RWPE1 (cell line): ENCODE data around the gene OR2A2.
"Not testable (repeated sequence)": the region's sequence is repeated elsewhere in the genome, so short reads cannot be mapped to it uniquely, and the experiment has no call there.

Experiments used
- CTCF ChIA-PET: fragments of 350-600 bp; sonication (Branson Sonifier 250); formaldehyde crosslinking; extraction: SDS; loops from one replicate; lab custom pipeline; 2021; lab: Yijun Ruan, JAX
- POLR2A ChIA-PET: fragments of 400-600 bp; formaldehyde crosslinking; extraction: SDS; loops from one replicate; lab custom pipeline; 2020; ENCODE audit warnings: antibody characterized with exemption; ENCODE audit not compliant: low non-redundant PET; lab: Yijun Ruan, JAX
- DNase-seq: peaks from one replicate; pipeline ENCODE4 v3.0.0; 2012; ENCODE audit warnings: low spot score
- H3K27ac ChIP-seq: fragments of 450-650 bp; 2 replicates; pipeline ENCODE4 v1.5.1; 2017
- TF ChIP-seq, protein P1 (sequence below): fragments of 450-650 bp; conservative IDR thresholded peaks from 2 replicates; pipeline ENCODE4 v1.5.1; 2017; ENCODE audit warnings: low read depth, mild to moderate bottlenecking

Gene OR2A2

DNA sequence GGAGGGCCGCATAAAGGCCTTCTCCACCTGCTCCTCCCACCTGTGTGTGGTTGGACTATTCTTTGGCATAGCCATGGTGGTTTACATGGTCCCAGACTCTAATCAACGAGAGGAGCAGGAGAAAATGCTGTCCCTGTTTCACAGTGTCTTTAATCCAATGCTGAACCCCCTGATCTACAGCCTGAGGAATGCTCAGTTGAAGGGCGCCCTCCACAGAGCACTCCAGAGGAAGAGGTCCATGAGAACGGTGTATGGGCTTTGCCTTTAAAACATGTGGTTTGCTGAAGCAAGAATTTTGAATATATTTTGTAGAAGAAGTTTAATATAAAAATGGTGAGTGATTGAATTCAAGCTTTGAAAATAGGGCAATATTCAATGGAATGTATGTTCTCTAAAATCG lies 889 bp downstream of the OR2A2 start:
- CTCF ChIA-PET, result interaction anchor here (0.6 kb wide), 1 partner anchor 1851 kb away, joined by 3 read pairs; no protein-coding TSS in a partner anchor
- POLR2A ChIA-PET, result no interaction called here

DNA sequence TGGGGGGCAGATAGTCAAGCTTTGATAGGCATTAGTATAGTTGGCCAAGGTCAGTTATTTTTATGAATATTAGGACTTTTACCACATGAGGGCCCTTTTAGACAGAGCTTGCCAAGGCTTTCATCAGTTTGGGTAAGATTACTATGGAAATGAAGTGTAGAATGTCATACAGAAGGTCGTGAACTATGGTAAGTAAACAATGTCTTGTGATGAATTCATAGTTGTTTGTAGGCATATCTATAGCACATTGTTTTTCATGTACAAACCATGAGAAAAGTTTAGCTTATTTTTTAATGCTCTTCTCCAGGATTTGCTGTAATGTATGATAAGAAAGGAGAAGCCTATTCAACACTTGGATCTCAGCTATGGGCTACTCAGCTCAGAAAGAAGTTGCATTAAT lies 4.3 kb downstream of the OR2A2 start:
- ChIA-PET POLR2A (no interaction called here), CTCF (no interaction called here)
- no peak for DNase-seq
- TF ChIP-seq, protein P1, sequence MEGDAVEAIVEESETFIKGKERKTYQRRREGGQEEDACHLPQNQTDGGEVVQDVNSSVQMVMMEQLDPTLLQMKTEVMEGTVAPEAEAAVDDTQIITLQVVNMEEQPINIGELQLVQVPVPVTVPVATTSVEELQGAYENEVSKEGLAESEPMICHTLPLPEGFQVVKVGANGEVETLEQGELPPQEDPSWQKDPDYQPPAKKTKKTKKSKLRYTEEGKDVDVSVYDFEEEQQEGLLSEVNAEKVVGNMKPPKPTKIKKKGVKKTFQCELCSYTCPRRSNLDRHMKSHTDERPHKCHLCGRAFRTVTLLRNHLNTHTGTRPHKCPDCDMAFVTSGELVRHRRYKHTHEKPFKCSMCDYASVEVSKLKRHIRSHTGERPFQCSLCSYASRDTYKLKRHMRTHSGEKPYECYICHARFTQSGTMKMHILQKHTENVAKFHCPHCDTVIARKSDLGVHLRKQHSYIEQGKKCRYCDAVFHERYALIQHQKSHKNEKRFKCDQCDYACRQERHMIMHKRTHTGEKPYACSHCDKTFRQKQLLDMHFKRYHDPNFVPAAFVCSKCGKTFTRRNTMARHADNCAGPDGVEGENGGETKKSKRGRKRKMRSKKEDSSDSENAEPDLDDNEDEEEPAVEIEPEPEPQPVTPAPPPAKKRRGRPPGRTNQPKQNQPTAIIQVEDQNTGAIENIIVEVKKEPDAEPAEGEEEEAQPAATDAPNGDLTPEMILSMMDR, result no peak
- no peak overlapping the region for H3K27ac ChIP-seq

More for the DNA sequence above, 889 bp downstream of the OR2A2 start:
- TF ChIP-seq, protein P1, result no peak
- no peak for DNase-seq
- no peak overlapping the region for H3K27ac ChIP-seq

DNA sequence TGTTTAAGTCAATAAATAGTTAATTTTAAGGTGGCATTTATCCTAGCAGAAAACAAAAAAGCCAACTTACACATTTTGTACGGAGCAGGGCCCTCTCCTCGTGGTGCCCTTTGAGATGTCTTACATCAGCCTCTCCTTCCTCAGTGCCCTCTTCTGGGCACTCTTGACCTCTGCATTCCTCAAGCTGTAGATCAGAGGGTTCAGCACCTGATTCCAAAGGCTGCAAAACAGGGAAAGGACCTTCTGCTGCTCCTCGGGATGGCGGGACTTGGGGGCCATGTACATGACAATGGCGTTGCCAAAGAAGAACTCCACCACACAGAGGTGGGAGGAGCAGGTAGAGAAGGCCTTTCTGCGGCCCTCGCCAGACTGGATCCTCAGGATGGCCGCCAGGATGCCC lies 9.0 kb downstream of the OR2A2 start:
- ChIA-PET CTCF (no interaction called here), POLR2A (no interaction called here)
- H3K27ac ChIP-seq, result no peak overlapping the region
- DNase-seq, result no peak
- TF ChIP-seq, protein P1, result no peak

DNA sequence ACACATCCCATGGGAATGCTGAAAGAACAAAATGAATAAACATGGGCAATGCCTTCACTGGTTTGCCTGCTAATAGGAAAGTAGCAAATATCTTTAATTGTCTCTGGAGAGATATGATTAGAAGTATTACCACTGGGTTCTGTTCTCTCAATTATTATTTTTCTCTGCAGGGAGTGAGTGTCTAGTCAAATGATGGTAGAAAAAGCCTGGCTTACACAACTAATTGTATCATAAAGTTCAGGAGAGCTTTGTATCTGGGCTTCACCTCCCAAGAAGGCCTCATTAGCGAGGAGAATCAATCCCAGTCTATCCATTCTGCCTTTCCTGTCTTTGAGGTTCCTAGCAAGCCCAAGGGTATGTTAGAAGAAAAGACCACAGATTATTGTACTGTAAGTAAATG lies 13.5 kb downstream of the OR2A2 start, which contains the start of gene OR2A14:
Gene OR2A14 (plus strand): TSS at position 301 of the 400 bp plus-strand sequence. CDS start 5,937 bp downstream, outside the sequence.
- no peak within 1 kb of the TSS for H3K27ac ChIP-seq
- ChIA-PET CTCF (no interaction called here), POLR2A (no interaction called here)
- TF ChIP-seq, protein P1, result no peak
- DNase-seq, result no peak

DNA sequence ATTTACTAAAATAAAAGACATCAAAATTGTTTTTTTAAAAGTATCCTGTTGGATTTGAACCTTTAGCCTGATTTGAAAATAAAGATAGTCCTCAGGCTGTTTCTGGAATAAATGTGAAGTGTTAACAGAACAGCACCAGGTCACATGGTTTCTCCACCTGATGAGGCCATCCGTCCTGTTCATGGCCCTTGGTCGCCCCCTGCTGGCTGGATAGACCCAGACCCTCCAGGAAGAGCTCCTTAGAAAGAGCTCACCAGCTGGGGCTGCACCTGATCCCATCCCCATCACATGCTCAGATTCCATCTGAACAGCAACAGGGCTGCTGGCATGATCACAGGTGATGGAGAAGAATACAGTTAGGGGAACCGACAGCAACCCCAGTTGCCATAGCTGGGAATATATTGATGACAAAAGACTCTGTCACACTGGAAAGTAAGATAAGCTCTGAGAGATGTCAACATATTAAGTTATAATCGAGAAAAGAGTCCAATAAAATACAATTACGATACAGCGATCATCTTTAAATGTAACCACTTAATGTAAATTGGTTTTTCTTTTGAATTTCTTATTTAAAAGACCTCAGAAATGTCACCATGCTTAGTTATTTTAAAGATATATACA lies 18.4 kb downstream of the OR2A2 start:
- H3K27ac ChIP-seq, result no peak overlapping the region
- ChIA-PET POLR2A (no interaction called here), CTCF (interaction anchor here (0.6 to 0.7 kb wide), 2 partner anchors 98 to 905 kb away, joined by 3 to 4 read pairs; no protein-coding TSS in a partner anchor)
- peak; percentile 65 for DNase-seq
- TF ChIP-seq, protein P1, result peak; percentile 85

DNA sequence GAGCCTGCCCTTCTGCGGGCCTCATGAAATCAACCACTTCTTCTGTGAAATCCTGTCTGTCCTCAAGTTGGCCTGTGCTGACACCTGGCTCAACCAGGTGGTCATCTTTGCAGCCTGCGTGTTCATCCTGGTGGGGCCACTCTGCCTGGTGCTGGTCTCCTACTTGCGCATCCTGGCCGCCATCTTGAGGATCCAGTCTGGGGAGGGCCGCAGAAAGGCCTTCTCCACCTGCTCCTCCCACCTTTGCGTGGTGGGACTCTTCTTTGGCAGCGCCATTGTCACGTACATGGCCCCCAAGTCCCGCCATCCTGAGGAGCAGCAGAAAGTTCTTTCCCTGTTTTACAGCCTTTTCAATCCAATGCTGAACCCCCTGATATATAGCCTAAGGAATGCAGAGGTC lies 20.2 kb downstream of the OR2A2 start:
- CTCF ChIA-PET, POLR2A ChIA-PET, H3K27ac ChIP-seq, DNase-seq: not testable (repeated sequence)

DNA sequence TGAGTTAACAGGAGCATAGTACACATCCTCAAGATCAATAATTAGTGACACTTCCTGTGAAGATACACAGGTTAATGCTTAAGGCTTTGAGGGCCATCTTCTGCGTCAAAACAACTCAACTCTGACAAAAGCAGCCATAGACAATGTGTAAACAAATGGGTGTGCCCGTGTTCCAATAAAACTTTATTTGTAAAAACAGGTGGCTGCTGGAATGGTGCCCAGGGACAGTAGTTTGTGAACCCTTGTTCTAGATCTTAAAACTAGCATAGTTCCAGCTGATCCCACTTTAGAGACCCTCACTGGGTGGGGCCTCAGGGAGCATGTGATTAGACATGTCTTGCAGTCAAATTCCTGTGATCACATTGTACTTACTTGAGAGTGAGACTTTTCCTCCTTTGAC lies 21.3 kb downstream of the OR2A2 start:
- POLR2A ChIA-PET, result no interaction called here
- no peak for DNase-seq
- CTCF ChIA-PET, result no interaction called here
- H3K27ac ChIP-seq, result no peak overlapping the region
- TF ChIP-seq, protein P1, result no peak
